Sigmoid colon (tissue), 7 donors: ENCODE measurements around the gene GGPS1. TPM values are rescaled to one million over a fixed set of nuclear protein-coding genes. Genes with fewer than 3 reads are reported as not detected.

ENCODE experiments used
- DNase-seq: peaks from one replicate; pipeline ENCODE4 v3.0.0-alpha.2; 2019
- H3K27ac ChIP-seq, 4 donors: fragments of 200-600 bp; sonication (generic); one replicate each; pipeline ENCODE4 v1.5.1; 2016 to 2019; ENCODE audit warnings: mild to moderate bottlenecking in 1 of 4
- H3K27me3 ChIP-seq, 3 donors: fragments of 200-600 bp; sonication (generic); one replicate each; pipeline ENCODE4 v1.5.1; 2019; ENCODE audit warnings: mild to moderate bottlenecking in 1 of 3
- H3K36me3 ChIP-seq, 4 donors: fragments of 200-600 bp; sonication (generic); one replicate each; pipeline ENCODE4 v1.5.1; 2016 to 2019
- H3K4me1 ChIP-seq, 4 donors: fragments of 200-600 bp; sonication (generic); one replicate each; pipeline ENCODE4 v1.5.1; 2017 to 2019
- H3K4me3 ChIP-seq, 4 donors: fragments of 200-600 bp; sonication (generic); one replicate each; pipeline ENCODE4 v1.5.1; 2017 to 2019; ENCODE audit warnings: mild to moderate bottlenecking in 2 of 4, moderate library complexity in 1 of 4
- H3K9me3 ChIP-seq, 4 donors: fragments of 200-600 bp in 3 of 4; sonication (generic) in 3 of 4; one replicate each; pipeline versions ENCODE4 v1.5.1 to v1.6.1; 2013 to 2019
- CTCF ChIP-seq, 4 experiments: fragments of 450-650 bp in 3 of 4; fragments of 200-600 bp in 1 of 4; IDR thresholded peaks; one replicate each; pipeline ENCODE4 v1.5.1; 2016 to 2019; ENCODE audit warnings: antibody characterized with exemption in 4 of 4, mild to moderate bottlenecking in 3 of 4, moderate library complexity in 2 of 4
- EP300 ChIP-seq, 4 donors: sonication (generic); formaldehyde crosslinking; IDR thresholded peaks; one replicate each; pipeline ENCODE4 v1.6.1; 2017; ENCODE audit warnings: antibody characterized with exemption in 4 of 4
- POLR2A ChIP-seq, 2 donors: fragments of 450-650 bp; IDR thresholded peaks; one replicate each; pipeline ENCODE4 v1.6.1; 2016; ENCODE audit warnings: antibody characterized with exemption in 2 of 2, mild to moderate bottlenecking in 2 of 2, moderate library complexity in 2 of 2
- POLR2AphosphoS5 ChIP-seq, 4 donors: sonication (generic); formaldehyde crosslinking; IDR thresholded peaks; one replicate each; pipeline ENCODE4 v1.6.1; 2017; ENCODE audit warnings: antibody characterized with exemption in 4 of 4
- WGBS, 2 donors: extraction: QIAGEN DNeasy Blood & Tissue Kit; methylation state at CpG; one replicate each; pipeline ENCODE4 v1.1.7; 2013; 5-methylcytosine and 5-hydroxymethylcytosine counted together
- intact Hi-C: fragments of 100-400 bp; cut with DNase I; formaldehyde crosslinking; loops from one replicate; pipeline ENCODE4 v1.15.1; 2023
- polyA plus RNA-seq, 3 donors: library from polyadenylated mRNA; stranded (reverse); fragments of 200-250 nt; gene quantifications; one replicate each; pipeline ENCODE4 v1.2.3, GENCODE V29; 2013
- total RNA-seq, 4 donors: library from RNA; depleted of rRNA; stranded (reverse); fragments of >200 nt; gene quantifications; one replicate each; pipeline ENCODE4 v1.1.0, GENCODE V29; 2016
- donor health status: healthy with polysubstance abuse.
- donor health status: Bipolar disorder and iron deficiency.
- donor health status: healthy.

Gene GGPS1
- total and polyA plus RNA-seq, 7 donors: 16.6 to 35.7 (median 30.3) TPM

- H3K27me3 ChIP-seq: no peaks in the 10 kb centered on the region
- no peak for TF ChIP-seq POLR2A (IDR thresholded peaks at IDR 0.05)
- no peak for TF ChIP-seq CTCF (IDR thresholded peaks at IDR 0.05)
- TF ChIP-seq POLR2AphosphoS5 (IDR thresholded peaks at IDR 0.05): no peak
- TF ChIP-seq EP300 (IDR thresholded peaks at IDR 0.05): no peak
- peaks cover 0 to 16% (median 0%) of the 10 kb centered on the region in 4 donors for H3K36me3 ChIP-seq
- H3K4me3 ChIP-seq: no peak overlapping the region
- no peaks in the 10 kb centered on the region for H3K9me3 ChIP-seq
- H3K4me1 ChIP-seq: peaks cover 0 to 43% (median 34%) of the 10 kb centered on the region in 4 donors
- WGBS, 2 donors: 94 to 98% methylated on average over 2 of the region's 2 CpGs
- no peak overlapping the region for H3K27ac ChIP-seq
- DNase-seq: no peak
- intact Hi-C loops: no loop called here
Observed at GRCh38 chr1:235319255-235319654, 9.1 kb upstream of the GGPS1 start.

- no peak for DNase-seq
- H3K4me1 ChIP-seq: peaks cover 0 to 45% (median 36%) of the 10 kb centered on the region in 4 donors
- intact Hi-C loops: no loop called here
- peaks cover 0 to 16% (median 0%) of the 10 kb centered on the region in 4 donors for H3K36me3 ChIP-seq
- H3K27ac ChIP-seq: no peak overlapping the region
- no peaks in the 10 kb centered on the region for H3K9me3 ChIP-seq
- H3K27me3 ChIP-seq: no peaks in the 10 kb centered on the region
- H3K4me3 ChIP-seq: no peak overlapping the region
- WGBS, 2 donors: 85 to 86% methylated on average over 6 of the region's 6 CpGs
- no peak for TF ChIP-seq CTCF (IDR thresholded peaks at IDR 0.05)
Observed at GRCh38 chr1:235320521-235321179, 7.7 kb upstream of the GGPS1 start.

- Histone ChIP-seq H3K4me1 (peaks cover 0 to 51% (median 45%) of the 10 kb centered on the region in 4 donors), H3K27me3 (no peaks in the 10 kb centered on the region), H3K36me3 (peaks cover 0 to 4% (median 0%) of the 10 kb centered on the region in 4 donors), H3K4me3 (no peak overlapping the region), H3K27ac (no peak overlapping the region), H3K9me3 (no peaks in the 10 kb centered on the region)
- 86 to 93% methylated on average over 5 of the region's 5 CpGs for WGBS, 2 donors
- DNase-seq: no peak
- TF ChIP-seq CTCF (IDR thresholded peaks at IDR 0.05): no peak
- no peak for TF ChIP-seq EP300 (IDR thresholded peaks at IDR 0.05)
- no peak for TF ChIP-seq POLR2AphosphoS5 (IDR thresholded peaks at IDR 0.05)
- TF ChIP-seq POLR2A (IDR thresholded peaks at IDR 0.05): no peak
- intact Hi-C loops: no loop called here
Observed at GRCh38 chr1:235324296-235324695, 4.1 kb upstream of the GGPS1 start.

- Histone ChIP-seq H3K4me3 (peak overlapping the region in 1 of 4 donors; percentile 95), H3K27ac (peak overlapping the region in 2 of 4 donors; percentile 7 to 98)
- intact Hi-C loops: loop anchor here (5.0 kb wide), 3 partner anchors 53 to 177 kb away; partner anchors contain the start of gene B3GALNT2
Observed at GRCh38 chr1:235325139-235325538, 3.2 kb upstream of the GGPS1 start.

More at GRCh38 chr1:235325139-235325538, 3.2 kb upstream of the GGPS1 start:
- DNase-seq: no peak
- no peaks in the 10 kb centered on the region for H3K36me3 ChIP-seq
- TF ChIP-seq POLR2A (IDR thresholded peaks at IDR 0.05): no peak
- no peak for TF ChIP-seq POLR2AphosphoS5 (IDR thresholded peaks at IDR 0.05)
- no peak for TF ChIP-seq CTCF (IDR thresholded peaks at IDR 0.05)
- TF ChIP-seq EP300 (IDR thresholded peaks at IDR 0.05): no peak
- H3K4me1 ChIP-seq: peaks cover 0 to 58% (median 54%) of the 10 kb centered on the region in 4 donors
- 16 to 19% methylated on average over 3 of the region's 3 CpGs for WGBS, 2 donors
- no peaks in the 10 kb centered on the region for H3K9me3 ChIP-seq
- no peaks in the 10 kb centered on the region for H3K27me3 ChIP-seq
